H9 (cell line): ENCODE data around the gene PROC. TPM values are rescaled to one million over a fixed set of nuclear protein-coding genes. Genes with fewer than 3 reads are reported as not detected.

Experiments used
- DNase-seq: peaks from one replicate; pipeline ENCODE4 v3.0.0-alpha.2; 2017
- H2AFZ ChIP-seq: one replicate; pipeline ENCODE4 v1.6.1; 2013; ENCODE audit warnings: mild to moderate bottlenecking, low read length, control low read depth, moderate library complexity
- H2AK5ac ChIP-seq: 2 replicates; pipeline ENCODE4 v1.6.1; 2013; ENCODE audit warnings: low read length, control low read depth, mixed read lengths; ENCODE audit not compliant: insufficient read length
- H2BK120ac ChIP-seq: one replicate; pipeline ENCODE4 v1.6.1; 2013; ENCODE audit warnings: low read depth, mild to moderate bottlenecking, low read length, control low read depth, inconsistent platforms; ENCODE audit not compliant: poor library complexity, severe bottlenecking
- H2BK12ac ChIP-seq: 2 replicates; pipeline ENCODE4 v1.6.1; 2013; ENCODE audit warnings: low read length, control low read depth, mixed read lengths, low read depth; ENCODE audit not compliant: insufficient read length
- H2BK15ac ChIP-seq: 2 replicates; pipeline ENCODE4 v1.6.1; 2013; ENCODE audit warnings: low read depth, low read length, control low read depth
- H2BK20ac ChIP-seq: one replicate; pipeline ENCODE4 v1.6.1; 2013; ENCODE audit warnings: low read depth, mild to moderate bottlenecking, low read length, control low read depth, inconsistent platforms; ENCODE audit not compliant: poor library complexity, severe bottlenecking
- H2BK5ac ChIP-seq: 2 replicates; pipeline ENCODE4 v1.6.1; 2013; ENCODE audit warnings: low read length, control low read depth, mixed read lengths; ENCODE audit not compliant: insufficient read length
- H3K14ac ChIP-seq: 2 replicates; pipeline ENCODE4 v1.6.1; 2013; ENCODE audit warnings: low read length, control low read depth; ENCODE audit not compliant: insufficient read depth
- H3K18ac ChIP-seq: 2 replicates; pipeline ENCODE4 v1.6.1; 2013; ENCODE audit warnings: low read depth, mild to moderate bottlenecking, mixed read lengths, low read length, control low read depth; ENCODE audit not compliant: insufficient read length
- H3K23ac ChIP-seq: 2 replicates; pipeline ENCODE4 v1.6.1; 2013; ENCODE audit warnings: low read length, control low read depth, mixed read lengths, low read depth; ENCODE audit not compliant: insufficient read length
- H3K23me2 ChIP-seq: 2 replicates; pipeline ENCODE4 v1.6.1; 2013; ENCODE audit warnings: low read depth, mild to moderate bottlenecking, mixed read lengths, low read length, control low read depth; ENCODE audit not compliant: insufficient read length, poor library complexity, severe bottlenecking
- H3K27ac ChIP-seq: 2 replicates; pipeline ENCODE4 v1.5.1; 2013; ENCODE audit warnings: low read length, control low read depth, mixed read lengths, low read depth; ENCODE audit not compliant: insufficient read length
- H3K27me3 ChIP-seq: 2 replicates; pipeline ENCODE4 v1.6.1; 2013; ENCODE audit warnings: low read length, control low read depth, inconsistent platforms; ENCODE audit not compliant: insufficient read depth
- H3K4ac ChIP-seq: 2 replicates; pipeline ENCODE4 v1.6.1; 2013; ENCODE audit warnings: low read depth, mild to moderate bottlenecking, control low read depth, inconsistent platforms, low read length, moderate library complexity
- H3K4me1 ChIP-seq: 2 replicates; pipeline ENCODE4 v1.6.1; 2013; ENCODE audit warnings: low read length, control low read depth, inconsistent platforms; ENCODE audit not compliant: insufficient read depth
- H3K4me2 ChIP-seq: 2 replicates; pipeline ENCODE4 v1.6.1; 2013; ENCODE audit warnings: low read length, control low read depth, mixed read lengths; ENCODE audit not compliant: insufficient read length, insufficient read depth
- H3K56ac ChIP-seq: 2 replicates; pipeline ENCODE4 v1.6.1; 2013; ENCODE audit warnings: low read depth, mild to moderate bottlenecking, mixed read lengths, low read length, control low read depth; ENCODE audit not compliant: insufficient read length
- H3K79me1 ChIP-seq: 2 replicates; pipeline ENCODE4 v1.6.1; 2013; ENCODE audit warnings: low read depth, mild to moderate bottlenecking, moderate library complexity, low read length, control low read depth, inconsistent platforms; ENCODE audit not compliant: insufficient read depth, poor library complexity, severe bottlenecking
- H3K79me2 ChIP-seq: 2 replicates; pipeline ENCODE4 v1.6.1; 2013; ENCODE audit warnings: low read length, control low read depth, inconsistent platforms; ENCODE audit not compliant: insufficient read depth
- H3K9ac ChIP-seq: 2 replicates; pipeline ENCODE4 v1.6.1; 2013; ENCODE audit warnings: low read length, control low read depth, mixed read lengths; ENCODE audit not compliant: insufficient read length; ENCODE audit errors: extremely low read depth
- H3K9me3 ChIP-seq: one replicate; pipeline ENCODE4 v1.6.1; 2013; ENCODE audit warnings: low read depth, low read length, inconsistent platforms; ENCODE audit not compliant: control insufficient read depth
- H3T11ph ChIP-seq: one replicate; pipeline ENCODE4 v1.6.1; 2013; ENCODE audit warnings: mild to moderate bottlenecking, low read length, control low read depth, inconsistent platforms
- H4K20me1 ChIP-seq: one replicate; pipeline ENCODE4 v1.6.1; 2013; ENCODE audit not compliant: control insufficient read depth, insufficient read length, insufficient read depth
- H4K5ac ChIP-seq: 2 replicates; pipeline ENCODE4 v1.6.1; 2013; ENCODE audit warnings: low read depth, mild to moderate bottlenecking, mixed read lengths, low read length, control low read depth; ENCODE audit not compliant: insufficient read length
- H4K8ac ChIP-seq: replicated peaks from 2 replicates; pipeline ENCODE4 v1.6.1; 2013; ENCODE audit warnings: low read length, control low read depth, mixed read lengths, low read depth; ENCODE audit not compliant: insufficient read length
- H4K91ac ChIP-seq: 2 replicates; pipeline ENCODE4 v1.6.1; 2013; ENCODE audit warnings: low read depth, mild to moderate bottlenecking, moderate library complexity, mixed read lengths, low read length, control low read depth; ENCODE audit not compliant: insufficient read length
- H3K27ac Mint-ChIP-seq, 3 experiments: 2 replicates in 2 of 3; 3 replicates in 1 of 3; pipeline ENCODE4 v1.8.0; 2020 to 2021; ENCODE audit warnings: mixed read lengths in 3 of 3, mild to moderate bottlenecking in 1 of 3, moderate library complexity in 1 of 3
- H3K27me3 Mint-ChIP-seq: 2 replicates; pipeline ENCODE4 v1.8.0; 2021; ENCODE audit warnings: low read depth, mild to moderate bottlenecking, moderate library complexity, mixed read lengths
- H3K36me3 Mint-ChIP-seq, 3 experiments: 2 replicates in 2 of 3; 3 replicates in 1 of 3; pipeline ENCODE4 v1.8.0; 2020 to 2021; ENCODE audit warnings: low read depth in 3 of 3, mixed read lengths in 3 of 3; ENCODE audit not compliant: insufficient read depth in 1 of 3
- H3K4me1 Mint-ChIP-seq, 2 experiments: 2 replicates each; pipeline ENCODE4 v1.8.0; 2020; ENCODE audit warnings: mixed read lengths in 2 of 2
- H3K4me3 Mint-ChIP-seq, 2 experiments: 2 replicates in 1 of 2; 3 replicates in 1 of 2; pipeline ENCODE4 v1.8.0; 2020 to 2021; ENCODE audit warnings: mild to moderate bottlenecking in 2 of 2, mixed read lengths in 2 of 2, moderate library complexity in 1 of 2
- H3K9me3 Mint-ChIP-seq, 2 experiments: 2 replicates in 1 of 2; 3 replicates in 1 of 2; pipeline ENCODE4 v1.8.0; 2020; ENCODE audit warnings: mild to moderate bottlenecking in 2 of 2, mixed read lengths in 2 of 2, moderate library complexity in 1 of 2
- CTCF ChIP-seq: fragments of 200-600 bp; sonication (generic); conservative IDR thresholded peaks from 3 replicates; pipeline ENCODE4 v1.8.0; 2021; ENCODE audit warnings: antibody characterized with exemption, mild to moderate bottlenecking
- WGBS: extraction: QIAGEN DNeasy Blood & Tissue Kit; methylation state at CpG from one replicate; pipeline ENCODE4 v1.1.7; 2013; ENCODE audit warnings: missing lambda C conversion rate, low lambda C conversion rate, mixed read lengths; ENCODE audit not compliant: insufficient read length; ENCODE audit errors: extremely low coverage; 5-methylcytosine and 5-hydroxymethylcytosine counted together
- total RNA-seq: library from RNA; stranded (reverse); gene quantifications from 2 replicates; pipeline ENCODE4 v1.2.1, GENCODE V29; 2021

The PROC gene
- total RNA-seq, 1 experiment from 2014 or later: 0.61 TPM

GRCh38 chr2:127407091-127407490 is 11.1 kb upstream of the PROC start:
- Histone ChIP-seq H2BK5ac (no peak overlapping the region), H3K23ac (no peak overlapping the region), H4K8ac (no peak overlapping the region), H2BK120ac (no peak overlapping the region), H4K5ac (no peak overlapping the region), H2BK15ac (no peak overlapping the region), H3K4me2 (no peak overlapping the region), H3K27me3 (no peaks in the 10 kb centered on the region), H2BK20ac (no peak overlapping the region), H3K18ac (no peak overlapping the region), H3K4ac (no peak overlapping the region), H2AFZ (no peak overlapping the region), H4K91ac (no peak overlapping the region), H2AK5ac (no peak overlapping the region), H3K23me2 (peaks cover 3% of the 10 kb centered on the region), H3T11ph (no peak overlapping the region), H3K79me1 (no peaks in the 10 kb centered on the region), H4K20me1 (no peaks in the 10 kb centered on the region), H3K79me2 (no peaks in the 10 kb centered on the region), H3K9me3 (no peaks in the 10 kb centered on the region), H2BK12ac (no peak overlapping the region), H3K14ac (no peak overlapping the region), H3K9ac (no peak overlapping the region), H3K4me1 (peaks cover 2% of the 10 kb centered on the region), H3K27ac (no peak overlapping the region), H3K56ac (no peak overlapping the region)
- Mint-ChIP-seq H3K4me1 (peaks cover 17 to 18% of the 10 kb centered on the region in 2 experiments), H3K27me3 (no peaks in the 10 kb centered on the region), H3K9me3 (no peaks in the 10 kb centered on the region), H3K27ac (no peak overlapping the region), H3K4me3 (peak overlapping the region; percentile 26 to 76; a peak in 4 of 5 replicates), H3K36me3 (no peaks in the 10 kb centered on the region)
- no peak for TF ChIP-seq CTCF
- WGBS: no CpG with 5 or more reads among the region's 9 CpGs
- DNase-seq: no peak
